K562 (cell line): Measurements from ENCODE around the gene BMP2K. TPM values are rescaled to one million over a fixed set of nuclear protein-coding genes. Genes with fewer than 3 reads are reported as not detected.

Source experiments
- ATAC-seq: fragments of 200-7000 bp; cut with Tn5 transposase; 3 replicates; pipeline ENCODE4 v1.9.1; 2020; ENCODE audit warnings: moderate library complexity
- BruUV-seq: library from RNA; stranded (reverse); fragments of 400-500 nt; replicated peaks from 2 replicates; lab custom pipeline; 2021; lab: Mats Ljungman, UMichigan
- CTCF ChIA-PET: fragments of 300-600 bp; formaldehyde crosslinking; extraction: SDS; loops from one replicate; lab custom pipeline; 2021; ENCODE audit warnings: low intra/inter-chr PET ratio; lab: Yijun Ruan, JAX
- POLR2A ChIA-PET: fragments of 300-600, 350-650 bp; sonication (Branson Sonifier 250); formaldehyde crosslinking; extraction: SDS; loops from one replicate; lab custom pipeline; 2021; ENCODE audit warnings: antibody characterized with exemption, inconsistent platforms; lab: Yijun Ruan, JAX
- DNase-seq, 4 experiments: peaks; one replicate each; pipeline versions ENCODE4 v3.0.0 to v3.0.0-alpha.2; 2011 to 2018; ENCODE audit warnings: low spot score in 3 of 4, mixed read lengths in 3 of 4; ENCODE audit errors: extremely low read depth in 1 of 4
- FAIRE-seq: peaks from 2 replicates; lab custom pipeline; 2011; peaks lifted over from hg19 to GRCh38; lab: Jason Lieb, UNC
- H2AFZ ChIP-seq: 2 replicates; pipeline ENCODE4 v1.6.0; 2011; ENCODE audit warnings: low read depth, low read length, control low read depth, inconsistent platforms
- H3K27ac ChIP-seq: fragments of 200-600 bp; 3 replicates; pipeline ENCODE4 v1.8.0; 2011; ENCODE audit warnings: low read depth, mild to moderate bottlenecking, control low read depth, inconsistent platforms, low read length, moderate library complexity, mixed read lengths; ENCODE audit errors: extremely low read depth
- H3K27me3 ChIP-seq, 2 experiments: fragments of 300-600 bp in 1 of 2; 2 replicates in 1 of 2; 3 replicates in 1 of 2; pipeline versions ENCODE4 v1.6.0 to v1.8.0; 2011; ENCODE audit warnings: inconsistent platforms in 2 of 2, low read length in 2 of 2, mild to moderate bottlenecking in 1 of 2, mixed read lengths in 1 of 2, moderate library complexity in 1 of 2; ENCODE audit not compliant: control insufficient read depth in 2 of 2, insufficient read depth in 2 of 2
- H3K36me3 ChIP-seq: fragments of 300-600 bp; 3 replicates; pipeline ENCODE4 v1.8.0; 2011; ENCODE audit warnings: mild to moderate bottlenecking, low read length, inconsistent platforms; ENCODE audit not compliant: control insufficient read depth, insufficient read depth
- H3K4me1 ChIP-seq, 2 experiments: fragments of 200-600 bp in 1 of 2; replicated peaks in 1 of 2; 2 replicates in 1 of 2; 3 replicates in 1 of 2; pipeline versions ENCODE4 v1.5.1 to v1.8.0; 2011; ENCODE audit warnings: inconsistent platforms in 2 of 2, low read length in 2 of 2, mild to moderate bottlenecking in 1 of 2, mixed read lengths in 1 of 2, moderate library complexity in 1 of 2; ENCODE audit not compliant: control insufficient read depth in 2 of 2, insufficient read depth in 2 of 2
- H3K4me2 ChIP-seq: 2 replicates; pipeline ENCODE4 v1.6.1; 2011; ENCODE audit warnings: low read length, control low read depth, inconsistent platforms, mixed read lengths; ENCODE audit not compliant: insufficient read depth
- H3K4me3 ChIP-seq: fragments of 200-600 bp; sonication (generic), shearing (Covaris generic); 2 replicates; pipeline ENCODE4 v1.5.1; 2016; ENCODE audit warnings: control low read depth, inconsistent platforms
- H3K79me2 ChIP-seq: fragments of 200-600 bp; 3 replicates; pipeline ENCODE4 v1.8.0; 2011; ENCODE audit warnings: low read length, inconsistent platforms; ENCODE audit not compliant: control insufficient read depth, insufficient read depth
- H3K9ac ChIP-seq, 2 experiments: 2 replicates each; pipeline versions ENCODE4 v1.6.0 to v1.6.1; 2011; ENCODE audit warnings: low read depth in 2 of 2, low read length in 2 of 2, control low read depth in 1 of 2, inconsistent platforms in 1 of 2, mild to moderate bottlenecking in 1 of 2, mixed read lengths in 1 of 2; ENCODE audit not compliant: insufficient read depth in 1 of 2
- H3K9me1 ChIP-seq: one replicate; pipeline ENCODE4 v1.6.0; 2011; ENCODE audit warnings: inconsistent platforms, mild to moderate bottlenecking, low read length, moderate library complexity; ENCODE audit not compliant: control insufficient read depth, insufficient read depth
- H3K9me3 ChIP-seq: replicated peaks from 2 replicates; pipeline ENCODE4 v1.5.1; 2011; ENCODE audit warnings: low read depth, low read length, inconsistent platforms; ENCODE audit not compliant: control insufficient read depth, insufficient read depth
- H4K20me1 ChIP-seq: replicated peaks from 2 replicates; pipeline ENCODE4 v1.6.1; 2011; ENCODE audit warnings: low read length, inconsistent platforms, mixed read lengths; ENCODE audit not compliant: control insufficient read depth, insufficient read depth
- JUND ChIP-seq, 2 experiments: IDR thresholded peaks; 2 replicates in 1 of 2; 3 replicates in 1 of 2; pipeline ENCODE4 v1.6.1; 2011; ENCODE audit warnings: borderline replicate concordance in 2 of 2, low read depth in 2 of 2, low read length in 2 of 2, improper control_type of control experiment in 1 of 2, missing biosample characterization in 1 of 2, missing genetic modification characterization in 1 of 2, missing genetic modification reagents in 1 of 2
- MCM2 ChIP-seq: fragments of 450-650 bp; IDR thresholded peaks from 2 replicates; pipeline ENCODE4 v1.6.1; 2017; ENCODE audit warnings: low read depth, mild to moderate bottlenecking
- RBM22 ChIP-seq: fragments of 200-400 bp; formaldehyde crosslinking; IDR thresholded peaks from 2 replicates; pipeline ENCODE4 v1.6.1; 2018; ENCODE audit warnings: low read length, low read depth; ENCODE audit not compliant: poor library complexity, severe bottlenecking
- SIN3B ChIP-seq: fragments of 450-650 bp; IDR thresholded peaks from 2 replicates; pipeline ENCODE4 v1.6.1; 2017; ENCODE audit warnings: low read depth, mild to moderate bottlenecking, moderate library complexity
- TEAD4 ChIP-seq, 2 experiments: sonication (generic) in 1 of 2; formaldehyde crosslinking in 1 of 2; IDR thresholded peaks; 2 replicates each; pipeline versions ENCODE4 v1.6.1 to v1.8.0; 2012 to 2022; ENCODE audit warnings: borderline replicate concordance in 1 of 2, inconsistent platforms in 1 of 2, low read length in 1 of 2, mild to moderate bottlenecking in 1 of 2, missing genetic modification reagents in 1 of 2
- U2AF2 ChIP-seq: fragments of 200-400 bp; formaldehyde crosslinking; optimal IDR thresholded peaks from 2 replicates; pipeline ENCODE3; 2017; ENCODE audit warnings: low read depth, mild to moderate bottlenecking, low read length
- ZHX1 ChIP-seq: fragments of 150-350 bp; conservative IDR thresholded peaks from 2 replicates; pipeline ENCODE4 v1.6.1; 2014; ENCODE audit warnings: low read length
- WGBS: fragments of 100-300 bp; shearing (Covaris generic); methylation state at CpG from one replicate; pipeline ENCODE4 v1.1.6; 2016; ENCODE audit warnings: low coverage, mixed read lengths; ENCODE audit not compliant: insufficient coverage; ENCODE audit errors: missing lambda C conversion rate; 5-methylcytosine and 5-hydroxymethylcytosine counted together
- in situ Hi-C: fragments of 300-500 bp; cut with MboI; formaldehyde crosslinking; loops from 4 replicates; pipeline ENCODE4 v1.15.0; 2018; ENCODE audit warnings: inconsistent platforms, mixed read lengths
- intact Hi-C: fragments of 100-400 bp; cut with micrococcal nuclease; formaldehyde crosslinking; loops from 2 replicates; pipeline ENCODE4 v1.14.2; 2022
- polyA plus RNA-seq, 8 experiments: library from polyadenylated mRNA; depleted of rRNA in 4 of 8; stranded (reverse) in 5 of 8; unstranded in 3 of 8; fragments of >200 nt; fragmentation: Nextera tagmentation in 2 of 8; fragmentation: Illumina TruSeq in 1 of 8; extraction: Ambion mirVana in 2 of 8; extraction: Trizol in 1 of 8; gene quantifications; 2 replicates each; pipeline versions ENCODE4 v1.2.1 to v1.2.3, GENCODE V29; 2011 to 2014; ENCODE audit warnings: inconsistent platforms in 1 of 8, missing spikeins in 1 of 8
- total RNA-seq, 7 experiments: library from RNA; depleted of rRNA in 6 of 7; stranded (reverse); fragments of >200 nt in 6 of 7; fragmentation: Illumina TruSeq in 2 of 7; extraction: Trizol in 2 of 7; gene quantifications; 2 replicates each; pipeline versions ENCODE4 v1.2.1 to v1.2.3, GENCODE V29; 2011 to 2021; ENCODE audit warnings: low replicate concordance in 1 of 7
- TF ChIP-seq, protein P1 (sequence below): sonication (generic); formaldehyde crosslinking; IDR thresholded peaks from 2 replicates; pipeline ENCODE4 v1.8.0; 2023; ENCODE audit warnings: missing genetic modification reagents, mild to moderate bottlenecking, borderline replicate concordance
- TF ChIP-seq, protein P2 (sequence below): sonication (generic); formaldehyde crosslinking; IDR thresholded peaks from 2 replicates; pipeline ENCODE4 v1.8.1; 2022; ENCODE audit warnings: missing genetic modification reagents

BMP2K gene
- total and polyA plus RNA-seq, 9 of the 15 experiments (the other 6 are each of a cell fraction or from before 2014, with no cell fraction given) = 17.0 to 217 (median 104) TPM

- TF ChIP-seq JUND (IDR thresholded peaks at IDR 0.05; ENCODE audit: borderline replicate concordance, low read depth, low read length) (no peak), JUND (tag; IDR thresholded peaks at IDR 0.05; ENCODE audit: borderline replicate concordance, low read depth, low read length) (no peak)
- TF ChIP-seq, protein P1, sequence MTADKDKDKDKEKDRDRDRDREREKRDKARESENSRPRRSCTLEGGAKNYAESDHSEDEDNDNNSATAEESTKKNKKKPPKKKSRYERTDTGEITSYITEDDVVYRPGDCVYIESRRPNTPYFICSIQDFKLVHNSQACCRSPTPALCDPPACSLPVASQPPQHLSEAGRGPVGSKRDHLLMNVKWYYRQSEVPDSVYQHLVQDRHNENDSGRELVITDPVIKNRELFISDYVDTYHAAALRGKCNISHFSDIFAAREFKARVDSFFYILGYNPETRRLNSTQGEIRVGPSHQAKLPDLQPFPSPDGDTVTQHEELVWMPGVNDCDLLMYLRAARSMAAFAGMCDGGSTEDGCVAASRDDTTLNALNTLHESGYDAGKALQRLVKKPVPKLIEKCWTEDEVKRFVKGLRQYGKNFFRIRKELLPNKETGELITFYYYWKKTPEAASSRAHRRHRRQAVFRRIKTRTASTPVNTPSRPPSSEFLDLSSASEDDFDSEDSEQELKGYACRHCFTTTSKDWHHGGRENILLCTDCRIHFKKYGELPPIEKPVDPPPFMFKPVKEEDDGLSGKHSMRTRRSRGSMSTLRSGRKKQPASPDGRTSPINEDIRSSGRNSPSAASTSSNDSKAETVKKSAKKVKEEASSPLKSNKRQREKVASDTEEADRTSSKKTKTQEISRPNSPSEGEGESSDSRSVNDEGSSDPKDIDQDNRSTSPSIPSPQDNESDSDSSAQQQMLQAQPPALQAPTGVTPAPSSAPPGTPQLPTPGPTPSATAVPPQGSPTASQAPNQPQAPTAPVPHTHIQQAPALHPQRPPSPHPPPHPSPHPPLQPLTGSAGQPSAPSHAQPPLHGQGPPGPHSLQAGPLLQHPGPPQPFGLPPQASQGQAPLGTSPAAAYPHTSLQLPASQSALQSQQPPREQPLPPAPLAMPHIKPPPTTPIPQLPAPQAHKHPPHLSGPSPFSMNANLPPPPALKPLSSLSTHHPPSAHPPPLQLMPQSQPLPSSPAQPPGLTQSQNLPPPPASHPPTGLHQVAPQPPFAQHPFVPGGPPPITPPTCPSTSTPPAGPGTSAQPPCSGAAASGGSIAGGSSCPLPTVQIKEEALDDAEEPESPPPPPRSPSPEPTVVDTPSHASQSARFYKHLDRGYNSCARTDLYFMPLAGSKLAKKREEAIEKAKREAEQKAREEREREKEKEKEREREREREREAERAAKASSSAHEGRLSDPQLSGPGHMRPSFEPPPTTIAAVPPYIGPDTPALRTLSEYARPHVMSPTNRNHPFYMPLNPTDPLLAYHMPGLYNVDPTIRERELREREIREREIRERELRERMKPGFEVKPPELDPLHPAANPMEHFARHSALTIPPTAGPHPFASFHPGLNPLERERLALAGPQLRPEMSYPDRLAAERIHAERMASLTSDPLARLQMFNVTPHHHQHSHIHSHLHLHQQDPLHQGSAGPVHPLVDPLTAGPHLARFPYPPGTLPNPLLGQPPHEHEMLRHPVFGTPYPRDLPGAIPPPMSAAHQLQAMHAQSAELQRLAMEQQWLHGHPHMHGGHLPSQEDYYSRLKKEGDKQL (CRISPR knock-in tag) = no peak
Observed at GRCh38 chr4:78824001-78824400, 47.9 kb downstream of the BMP2K start (continued).

GRCh38 chr4:78827191-78827590 is 51.0 kb downstream of the BMP2K start:
- Histone ChIP-seq H3K27ac (no peak overlapping the region), H3K4me2 (no peak overlapping the region), H3K9ac (no peak overlapping the region), H3K4me3 (no peak overlapping the region), H3K9me1 (no peaks in the 10 kb centered on the region), H2AFZ (no peak overlapping the region), H3K79me2 (peaks cover 82% of the 10 kb centered on the region), H3K9me3 (no peaks in the 10 kb centered on the region), H3K27me3 (no peaks in the 10 kb centered on the region), H4K20me1 (no peaks in the 10 kb centered on the region; the same call in 1 of the 2 replicates), H3K36me3 (peaks cover 92% of the 10 kb centered on the region), H3K4me1 (no peaks in the 10 kb centered on the region; a peak in 1 of 5 replicates)
- ChIA-PET CTCF (no interaction called here), POLR2A (interaction anchor here (0.9 kb wide), 1 partner anchor 26 kb away, joined by 3 read pairs; no protein-coding TSS in a partner anchor)
- BruUV-seq = no TSS peak
- 95% methylated on average over 3 of the region's 3 CpGs for WGBS
- DNase-seq (no peak), ATAC-seq (no peak), FAIRE-seq (no peak)
- in situ Hi-C loops = no loop called here
- intact Hi-C loops = no loop called here
- TF ChIP-seq SIN3B (no peak), TEAD4 (IDR thresholded peaks at IDR 0.05; ENCODE audit: low read length) (no peak), TEAD4 (CRISPR knock-in tag; IDR thresholded peaks at IDR 0.05; ENCODE audit: borderline replicate concordance) (no peak), RBM22 (no peak), ZHX1 (no peak), MCM2 (no peak), U2AF2 (no peak)
- TF ChIP-seq, protein P2, sequence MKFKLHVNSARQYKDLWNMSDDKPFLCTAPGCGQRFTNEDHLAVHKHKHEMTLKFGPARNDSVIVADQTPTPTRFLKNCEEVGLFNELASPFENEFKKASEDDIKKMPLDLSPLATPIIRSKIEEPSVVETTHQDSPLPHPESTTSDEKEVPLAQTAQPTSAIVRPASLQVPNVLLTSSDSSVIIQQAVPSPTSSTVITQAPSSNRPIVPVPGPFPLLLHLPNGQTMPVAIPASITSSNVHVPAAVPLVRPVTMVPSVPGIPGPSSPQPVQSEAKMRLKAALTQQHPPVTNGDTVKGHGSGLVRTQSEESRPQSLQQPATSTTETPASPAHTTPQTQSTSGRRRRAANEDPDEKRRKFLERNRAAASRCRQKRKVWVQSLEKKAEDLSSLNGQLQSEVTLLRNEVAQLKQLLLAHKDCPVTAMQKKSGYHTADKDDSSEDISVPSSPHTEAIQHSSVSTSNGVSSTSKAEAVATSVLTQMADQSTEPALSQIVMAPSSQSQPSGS (CRISPR knock-in tag) = no peak
